IPS DF 6.9 (cell line): ENCODE data around the gene RMDN2.
"Not testable (repeated sequence)": the region's sequence is repeated elsewhere in the genome, so short reads cannot be mapped to it uniquely, and the experiment has no call there.

ENCODE experiments used
- DNase-seq: peaks from one replicate; pipeline ENCODE4 v3.0.0-alpha.2; 2013; ENCODE audit warnings: low read depth, low spot score
- H3K27ac ChIP-seq: one replicate; pipeline ENCODE4 v1.5.1; 2013; ENCODE audit warnings: low read length, control low read depth
- H3K27me3 ChIP-seq: 2 replicates; pipeline ENCODE4 v1.6.1; 2013; ENCODE audit warnings: mild to moderate bottlenecking, low read length; ENCODE audit not compliant: control insufficient read depth, insufficient read depth
- H3K36me3 ChIP-seq: 2 replicates; pipeline ENCODE4 v1.6.1; 2013; ENCODE audit warnings: low read length; ENCODE audit not compliant: control insufficient read depth, insufficient read depth
- H3K4me1 ChIP-seq: 2 replicates; pipeline ENCODE4 v1.6.1; 2013; ENCODE audit warnings: low read length; ENCODE audit not compliant: control insufficient read depth, insufficient read depth
- H3K4me3 ChIP-seq: 2 replicates; pipeline ENCODE4 v1.5.1; 2013; ENCODE audit warnings: mild to moderate bottlenecking, low read length
- H3K9me3 ChIP-seq: 2 replicates; pipeline ENCODE4 v1.6.1; 2013; ENCODE audit warnings: low read length, inconsistent platforms; ENCODE audit not compliant: control insufficient read depth, insufficient read depth
- WGBS: extraction: QIAGEN DNeasy Blood & Tissue Kit; methylation state at CpG from one replicate; pipeline ENCODE4 v1.1.7; 2013; ENCODE audit warnings: mixed read lengths, missing lambda C conversion rate; ENCODE audit not compliant: insufficient read length, insufficient coverage; 5-methylcytosine and 5-hydroxymethylcytosine counted together

The RMDN2 gene

DNA sequence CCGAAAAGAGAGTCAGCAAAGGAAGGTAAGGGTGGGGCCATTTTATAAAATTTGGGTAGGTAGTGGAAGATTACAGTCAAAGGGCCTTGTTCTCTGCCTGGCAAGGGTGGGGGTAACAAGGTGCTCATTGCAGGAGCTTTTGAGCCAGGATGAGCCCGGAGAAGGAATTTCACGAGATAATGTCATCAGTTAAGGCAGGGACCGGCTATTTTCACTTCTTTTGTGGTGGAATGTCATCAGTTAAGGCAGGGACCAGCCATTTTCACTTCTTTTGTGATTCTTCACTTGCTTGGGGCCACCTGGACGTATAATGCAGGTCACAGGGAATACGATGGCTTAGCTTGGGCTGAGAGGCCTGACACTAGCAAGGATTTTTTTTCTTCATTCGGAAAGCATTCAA, 92.7 kb downstream of the RMDN2 start:
- Histone ChIP-seq H3K27ac (no peak overlapping the region), H3K4me1 (no peaks in the 10 kb centered on the region; the same call in 1 of the 2 replicates), H3K4me3 (no peak overlapping the region), H3K36me3 (no peaks in the 10 kb centered on the region), H3K9me3 (no peaks in the 10 kb centered on the region), H3K27me3 (no peaks in the 10 kb centered on the region)
- WGBS, result no CpG with 5 or more reads among the region's 7 CpGs
- no peak for DNase-seq

- not testable (repeated sequence) for H3K36me3 ChIP-seq, H3K27ac ChIP-seq, H3K4me1 ChIP-seq, DNase-seq, H3K4me3 ChIP-seq, H3K27me3 ChIP-seq, H3K9me3 ChIP-seq
- WGBS, result no CpG with 5 or more reads among the region's 33 CpGs
Measured at GRCh38 chr2:38020359-38021069, 95.4 kb downstream of the RMDN2 start.

GRCh38 chr2:38021589-38021988, 96.5 kb downstream of the RMDN2 start:
- WGBS, result no CpG with 5 or more reads among the region's 9 CpGs
- DNase-seq, result no peak
- H3K4me3 ChIP-seq, result no peak overlapping the region

DNA sequence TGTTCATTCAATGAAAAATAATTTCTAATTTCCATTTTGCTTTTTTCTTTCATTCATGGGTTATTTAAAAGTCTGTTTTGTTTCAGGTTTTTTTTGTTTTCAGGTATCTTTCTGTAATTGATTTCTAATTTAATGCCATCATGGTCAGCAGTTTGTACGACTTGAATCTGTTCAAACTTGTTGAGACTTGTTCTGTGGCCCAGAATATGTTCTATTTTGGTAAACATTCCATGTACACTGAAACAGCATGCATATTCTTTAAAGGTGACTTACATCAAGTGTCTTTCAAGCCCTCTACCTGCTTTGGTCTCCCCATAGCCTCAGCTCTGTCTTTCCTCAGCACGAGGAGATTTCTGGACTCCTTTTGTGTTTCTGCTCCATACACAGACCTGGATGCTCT, 101.8 kb downstream of the RMDN2 start:
- no CpG with 5 or more reads among the region's 2 CpGs for WGBS
- DNase-seq, result no peak
- H3K36me3 ChIP-seq, result no peaks in the 10 kb centered on the region
- H3K4me1 ChIP-seq, result peaks cover 2% of the 10 kb centered on the region; the same call in 1 of the 2 replicates
- no peaks in the 10 kb centered on the region for H3K27me3 ChIP-seq
- no peak overlapping the region for H3K27ac ChIP-seq
- no peak overlapping the region for H3K4me3 ChIP-seq
- H3K9me3 ChIP-seq, result no peaks in the 10 kb centered on the region

More at GRCh38 chr2:38021589-38021988, 96.5 kb downstream of the RMDN2 start:
- H3K27ac ChIP-seq, result no peak overlapping the region
- no peaks in the 10 kb centered on the region for H3K27me3 ChIP-seq
- H3K9me3 ChIP-seq, result no peaks in the 10 kb centered on the region
- no peaks in the 10 kb centered on the region; the same call in 1 of the 2 replicates for H3K4me1 ChIP-seq
- no peaks in the 10 kb centered on the region for H3K36me3 ChIP-seq

GRCh38 chr2:38028829-38029228, 103.7 kb downstream of the RMDN2 start:
- Histone ChIP-seq H3K4me3 (no peak overlapping the region), H3K27me3 (no peaks in the 10 kb centered on the region), H3K36me3 (no peaks in the 10 kb centered on the region), H3K27ac (no peak overlapping the region), H3K4me1 (peaks cover 2% of the 10 kb centered on the region; the same call in 1 of the 2 replicates), H3K9me3 (no peaks in the 10 kb centered on the region)
- DNase-seq, result no peak
- no CpG with 5 or more reads among the region's 4 CpGs for WGBS

DNA sequence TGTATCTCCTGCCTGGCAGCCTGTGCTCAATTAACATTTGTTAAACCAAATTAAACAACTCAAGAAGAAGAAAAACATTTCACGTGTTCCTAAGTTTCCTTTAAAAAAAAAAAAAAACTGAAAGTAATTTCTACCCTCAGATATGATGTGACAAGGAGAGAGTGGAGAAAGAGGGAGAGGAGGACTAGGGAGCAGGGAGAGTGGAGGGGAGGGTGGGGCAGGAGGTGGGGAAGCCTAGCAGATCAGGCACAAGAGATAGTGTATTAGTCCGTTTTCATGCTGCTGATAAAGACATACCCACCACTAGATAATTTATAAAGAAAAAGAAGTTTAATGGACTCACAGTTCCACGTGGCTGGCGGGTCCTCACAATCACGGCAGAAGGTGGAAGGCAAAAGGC, 104.4 kb downstream of the RMDN2 start:
- no peak overlapping the region for H3K27ac ChIP-seq
- WGBS, result no CpG with 5 or more reads among the region's 5 CpGs

DNA sequence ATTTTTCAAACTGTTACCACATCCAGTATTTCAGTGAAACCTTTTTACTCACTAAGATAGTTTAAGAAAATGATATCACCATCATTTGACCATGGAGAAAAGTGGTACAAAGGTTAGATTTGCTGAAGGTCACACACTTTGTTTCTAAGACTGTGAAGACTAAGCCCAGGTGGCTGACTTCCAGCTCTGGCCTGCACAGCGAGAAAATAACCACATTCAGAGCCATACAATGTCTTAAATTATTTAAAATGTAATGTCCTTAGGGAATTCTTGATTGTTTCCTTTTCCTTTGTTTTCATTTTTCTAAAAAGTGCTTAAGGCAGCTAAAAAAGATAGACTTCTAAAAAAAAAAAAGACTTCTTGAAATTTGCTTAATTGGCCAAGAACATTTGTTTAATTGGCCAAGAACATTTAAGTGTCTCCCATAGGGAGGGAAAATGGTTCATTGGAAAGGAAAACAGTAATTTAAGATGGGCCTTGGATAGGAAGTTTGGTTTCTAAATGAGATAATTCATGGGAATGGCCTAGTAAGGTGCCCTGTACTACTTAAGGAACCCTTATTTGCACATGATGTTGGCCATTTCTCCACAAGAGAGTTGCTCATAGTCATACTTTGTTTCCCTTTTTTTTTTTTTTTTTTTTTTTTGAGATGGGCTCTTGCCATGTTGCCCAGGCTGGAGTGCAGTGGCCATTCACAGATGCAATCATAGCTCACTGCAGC, 105.7 kb downstream of the RMDN2 start:
- H3K27ac ChIP-seq, result no peak overlapping the region
- H3K4me3 ChIP-seq, result no peak overlapping the region
- H3K4me1 ChIP-seq, result peaks cover 4% of the 10 kb centered on the region; the same call in 1 of the 2 replicates
- H3K36me3 ChIP-seq, result no peaks in the 10 kb centered on the region
- H3K9me3 ChIP-seq, result no peaks in the 10 kb centered on the region
- DNase-seq, result no peak
- no peaks in the 10 kb centered on the region for H3K27me3 ChIP-seq
- no CpG with 5 or more reads among the region's 1 CpG for WGBS

More for the DNA sequence above, 104.4 kb downstream of the RMDN2 start:
- Histone ChIP-seq H3K36me3 (no peaks in the 10 kb centered on the region), H3K4me1 (peaks cover 4% of the 10 kb centered on the region; the same call in 1 of the 2 replicates), H3K4me3 (no peak overlapping the region), H3K27me3 (no peaks in the 10 kb centered on the region), H3K9me3 (no peaks in the 10 kb centered on the region)
- DNase-seq, result no peak

DNA sequence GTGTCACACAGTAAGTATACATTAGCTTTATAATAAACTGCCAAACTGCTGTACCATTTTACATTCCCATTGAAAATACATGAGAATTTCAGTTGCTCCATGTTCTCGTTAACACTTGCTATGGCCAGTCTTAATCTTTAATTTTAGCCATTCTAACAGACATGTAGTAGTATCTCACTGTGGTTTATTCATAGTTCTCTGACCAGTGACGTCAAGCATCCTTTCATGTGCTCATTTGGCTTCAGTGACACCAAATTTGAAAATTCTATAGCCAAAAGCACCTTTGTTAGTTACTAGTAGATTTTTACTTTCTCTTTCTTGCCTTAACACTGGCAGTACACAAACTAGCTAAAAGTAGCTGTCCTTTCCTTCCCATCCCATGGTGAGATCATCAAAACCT, 107.9 kb downstream of the RMDN2 start:
- H3K9me3 ChIP-seq, result no peaks in the 10 kb centered on the region
- no peaks in the 10 kb centered on the region for H3K36me3 ChIP-seq
- DNase-seq, result no peak
- H3K4me1 ChIP-seq, result peaks cover 4% of the 10 kb centered on the region; the same call in 1 of the 2 replicates
- H3K4me3 ChIP-seq, result no peak overlapping the region
- peaks cover 7% of the 10 kb centered on the region; the same call in 1 of the 2 replicates for H3K27me3 ChIP-seq
- WGBS, result no CpG with 5 or more reads among the region's 2 CpGs
- H3K27ac ChIP-seq, result no peak overlapping the region

DNA sequence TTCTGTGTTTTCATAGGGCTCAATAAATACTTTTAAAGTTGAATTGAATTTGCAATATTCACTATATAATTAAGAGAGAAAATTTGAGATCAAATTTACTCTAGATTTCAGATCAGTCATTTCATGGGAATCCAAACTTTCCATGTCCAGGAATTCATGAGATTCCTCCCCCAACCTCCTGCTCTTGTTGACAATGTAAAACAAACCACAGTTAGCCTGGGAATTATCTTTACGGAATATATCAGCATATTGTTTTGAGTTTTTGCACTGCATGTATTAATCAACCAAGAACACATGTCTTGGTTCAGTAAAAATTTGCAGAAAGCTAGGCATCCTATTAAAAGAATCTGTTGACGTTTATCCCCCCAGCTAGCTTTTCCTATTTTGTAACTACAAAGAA, 108.6 kb downstream of the RMDN2 start:
- no peak for DNase-seq
- no CpG with 5 or more reads among the region's 2 CpGs for WGBS
- Histone ChIP-seq H3K36me3 (no peaks in the 10 kb centered on the region), H3K27ac (no peak overlapping the region), H3K27me3 (peaks cover 7% of the 10 kb centered on the region; the same call in 1 of the 2 replicates), H3K4me3 (no peak overlapping the region), H3K4me1 (0 out of 2 replicates have a peak, but pooled peaks cover 2% of the 10 kb centered on the region), H3K9me3 (no peaks in the 10 kb centered on the region)

GRCh38 chr2:38035968-38036367, 110.9 kb downstream of the RMDN2 start:
- Histone ChIP-seq H3K27ac (no peak overlapping the region), H3K36me3 (no peaks in the 10 kb centered on the region), H3K27me3 (peaks cover 7% of the 10 kb centered on the region; the same call in 1 of the 2 replicates), H3K4me3 (no peak overlapping the region), H3K4me1 (0 out of 2 replicates have a peak, but pooled peaks cover 2% of the 10 kb centered on the region), H3K9me3 (no peaks in the 10 kb centered on the region)
- no peak for DNase-seq
- no CpG with 5 or more reads among the region's 7 CpGs for WGBS
